Sciatic nerve (tissue), 2 donors: ENCODE results near the gene SENP5. TPM values are rescaled to one million over a fixed set of nuclear protein-coding genes. Genes with fewer than 3 reads are reported as not detected.
"Not testable (repeated sequence)": the region's sequence is repeated elsewhere in the genome, so short reads cannot be mapped to it uniquely, and the experiment has no call there.

Source experiments
- ATAC-seq: fragments of 200-7000 bp; cut with Tn5 transposase; one replicate; pipeline ENCODE4 v1.9.1; 2020; ENCODE audit warnings: mild to moderate bottlenecking, moderate library complexity
- DNase-seq: peaks from one replicate; pipeline ENCODE4 v3.0.0-alpha.2; 2020; ENCODE audit warnings: low spot score
- intact Hi-C: fragments of 100-400 bp; cut with DNase I; formaldehyde crosslinking; loops from one replicate; pipeline ENCODE4 v1.14.2; 2022
- total RNA-seq: library from RNA; stranded (reverse); fragmentation: NEBNext Ultra II Directional; extraction: Animal tissue kit (Norgen Biotek cat#: 25700); gene quantifications from one replicate; pipeline ENCODE4 v1.2.1, GENCODE V29; 2021
- donor health status: DM: no; HTN: no; CAD: no.
- donor health status: DM: no; HTN: no; CAD: no.

The SENP5 gene, protein sequence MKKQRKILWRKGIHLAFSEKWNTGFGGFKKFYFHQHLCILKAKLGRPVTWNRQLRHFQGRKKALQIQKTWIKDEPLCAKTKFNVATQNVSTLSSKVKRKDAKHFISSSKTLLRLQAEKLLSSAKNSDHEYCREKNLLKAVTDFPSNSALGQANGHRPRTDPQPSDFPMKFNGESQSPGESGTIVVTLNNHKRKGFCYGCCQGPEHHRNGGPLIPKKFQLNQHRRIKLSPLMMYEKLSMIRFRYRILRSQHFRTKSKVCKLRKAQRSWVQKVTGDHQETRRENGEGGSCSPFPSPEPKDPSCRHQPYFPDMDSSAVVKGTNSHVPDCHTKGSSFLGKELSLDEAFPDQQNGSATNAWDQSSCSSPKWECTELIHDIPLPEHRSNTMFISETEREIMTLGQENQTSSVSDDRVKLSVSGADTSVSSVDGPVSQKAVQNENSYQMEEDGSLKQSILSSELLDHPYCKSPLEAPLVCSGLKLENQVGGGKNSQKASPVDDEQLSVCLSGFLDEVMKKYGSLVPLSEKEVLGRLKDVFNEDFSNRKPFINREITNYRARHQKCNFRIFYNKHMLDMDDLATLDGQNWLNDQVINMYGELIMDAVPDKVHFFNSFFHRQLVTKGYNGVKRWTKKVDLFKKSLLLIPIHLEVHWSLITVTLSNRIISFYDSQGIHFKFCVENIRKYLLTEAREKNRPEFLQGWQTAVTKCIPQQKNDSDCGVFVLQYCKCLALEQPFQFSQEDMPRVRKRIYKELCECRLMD
- 50.3 TPM for total RNA-seq

DNA sequence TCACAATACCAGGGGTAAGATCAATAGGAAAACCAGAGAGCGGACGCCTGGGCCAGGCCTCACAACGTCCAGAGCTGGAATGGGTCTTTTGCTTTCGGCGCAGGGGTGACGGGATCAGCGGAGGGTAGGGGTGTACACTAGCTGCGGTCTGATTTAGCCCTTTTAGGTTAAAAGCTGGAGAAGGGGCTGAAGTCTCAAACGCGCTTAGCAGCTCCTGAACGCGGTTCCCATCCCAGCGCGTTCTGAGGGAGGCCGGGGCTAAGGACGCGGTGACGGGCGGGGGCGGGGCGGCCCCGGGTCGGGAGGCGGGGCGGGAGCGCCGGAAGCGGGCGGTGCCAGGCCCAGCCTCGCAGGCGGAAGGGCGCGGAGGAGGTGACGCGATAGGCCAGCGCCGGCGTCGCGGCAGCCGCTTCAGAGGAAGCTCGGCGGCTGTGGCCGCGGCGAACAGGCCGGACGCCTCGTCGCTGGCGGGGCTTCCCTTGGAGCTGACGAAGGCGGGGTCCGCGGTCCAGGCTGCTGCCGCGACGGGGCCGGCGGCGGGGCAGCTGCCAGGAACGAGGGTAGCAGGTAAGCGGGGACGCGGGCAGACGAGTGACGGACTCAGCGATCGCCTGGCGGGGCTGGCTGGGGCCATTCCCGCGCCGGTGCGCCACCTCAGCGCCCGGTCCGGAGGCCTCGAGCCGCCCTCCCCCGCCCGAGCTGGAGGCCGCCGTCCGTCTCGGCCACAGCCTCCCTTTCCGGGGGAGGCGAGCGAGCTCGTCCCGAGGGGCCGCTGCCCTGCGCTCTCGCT, at the start of gene SENP5:
Gene SENP5, plus strand, starts transcription at position 414 of the 790 bp plus-strand sequence. CDS start 17,262 bp downstream, outside the sequence.
- DNase-seq = peak; percentile 94
- ATAC-seq = peak; percentile 100
- intact Hi-C loops = no loop called here

DNA sequence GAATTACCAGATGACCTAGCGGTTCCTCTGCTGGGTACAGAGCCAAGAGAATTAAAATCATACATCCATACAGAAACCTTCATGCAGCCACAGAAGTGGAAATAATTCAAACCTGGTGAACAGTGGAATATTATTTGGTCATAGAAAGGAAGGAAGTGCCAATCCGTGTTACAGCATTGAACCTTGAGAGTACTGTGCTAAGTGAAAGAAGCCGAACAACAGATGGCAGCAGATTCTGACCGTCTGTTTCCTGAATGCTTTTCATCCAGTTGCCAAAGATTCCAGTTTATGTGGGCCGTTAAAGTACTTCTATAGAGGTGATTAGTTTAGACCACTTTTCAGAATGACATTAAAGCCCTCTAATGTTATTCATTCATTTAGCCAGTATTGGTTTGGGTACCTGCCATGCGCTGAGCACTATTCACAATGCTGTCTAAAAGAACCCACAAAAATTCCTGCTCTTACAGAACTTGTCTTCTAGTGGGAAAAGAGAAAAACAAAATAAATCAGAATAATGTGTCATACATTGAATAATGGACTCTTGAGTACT, 45.8 kb upstream of the SENP5 start:
- intact Hi-C loops = no loop called here
- ATAC-seq = no peak
- DNase-seq = no peak

DNA sequence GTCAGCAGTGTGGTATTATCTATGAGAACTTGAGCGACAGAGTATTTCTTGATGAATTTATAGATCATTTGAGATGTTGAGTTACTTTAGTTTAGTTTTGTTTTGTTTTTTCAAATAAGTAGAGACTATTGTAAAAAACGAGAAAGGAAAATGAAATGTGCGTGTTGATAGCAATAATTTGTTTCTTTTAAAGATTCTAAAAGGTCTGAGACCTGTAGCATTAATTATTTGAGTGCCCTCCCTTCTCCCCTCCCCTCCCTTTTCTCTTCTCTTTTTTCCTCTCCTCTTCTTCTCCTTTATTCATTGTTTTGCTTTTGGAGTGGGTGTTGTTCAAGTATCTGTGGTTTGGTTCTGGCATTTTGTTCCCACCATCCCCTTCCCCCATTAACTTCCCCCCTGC, 38.1 kb upstream of the SENP5 start:
- intact Hi-C loops, ATAC-seq, DNase-seq: not testable (repeated sequence)

DNA sequence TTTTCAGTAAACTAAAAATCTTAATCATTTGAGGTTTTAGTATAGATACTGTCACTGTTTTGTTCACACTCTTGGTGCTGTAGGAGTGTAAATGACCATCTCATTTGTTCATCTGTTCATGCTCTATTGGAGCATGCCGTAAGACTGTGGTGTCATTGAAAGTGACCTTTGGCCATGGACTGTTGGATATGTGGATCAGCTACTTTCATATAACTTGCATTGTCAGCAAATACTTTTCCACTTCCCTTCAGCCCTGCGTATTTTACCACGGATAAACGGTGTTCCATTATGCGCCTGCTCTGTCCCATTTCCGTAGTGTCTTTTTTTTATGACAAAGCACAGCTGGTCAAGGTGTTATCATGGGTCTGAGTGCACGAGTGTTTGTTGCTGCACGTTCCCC, 32.6 kb upstream of the SENP5 start:
- ATAC-seq (no peak), DNase-seq (no peak)
- intact Hi-C loops = no loop called here

DNA sequence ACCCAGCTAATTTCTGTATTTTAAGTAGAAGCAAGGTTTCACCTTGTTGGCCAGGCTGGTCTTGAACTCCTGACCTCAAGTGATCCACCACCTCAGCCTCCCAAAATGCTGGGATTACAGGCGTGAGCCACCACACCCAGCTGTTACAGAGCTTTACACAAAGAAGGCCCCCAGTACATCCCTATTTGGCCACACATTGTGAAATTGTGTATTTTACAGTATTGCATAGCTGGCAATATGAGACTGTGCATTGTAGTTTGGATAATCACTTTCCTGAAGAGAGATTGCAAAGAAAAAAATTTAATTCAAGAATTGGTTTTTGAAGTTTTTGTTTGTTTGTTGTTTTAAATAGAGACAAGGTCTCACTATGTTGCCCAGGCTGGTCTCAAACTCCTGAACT, 31.1 kb upstream of the SENP5 start:
- intact Hi-C loops = not testable (repeated sequence)

DNA sequence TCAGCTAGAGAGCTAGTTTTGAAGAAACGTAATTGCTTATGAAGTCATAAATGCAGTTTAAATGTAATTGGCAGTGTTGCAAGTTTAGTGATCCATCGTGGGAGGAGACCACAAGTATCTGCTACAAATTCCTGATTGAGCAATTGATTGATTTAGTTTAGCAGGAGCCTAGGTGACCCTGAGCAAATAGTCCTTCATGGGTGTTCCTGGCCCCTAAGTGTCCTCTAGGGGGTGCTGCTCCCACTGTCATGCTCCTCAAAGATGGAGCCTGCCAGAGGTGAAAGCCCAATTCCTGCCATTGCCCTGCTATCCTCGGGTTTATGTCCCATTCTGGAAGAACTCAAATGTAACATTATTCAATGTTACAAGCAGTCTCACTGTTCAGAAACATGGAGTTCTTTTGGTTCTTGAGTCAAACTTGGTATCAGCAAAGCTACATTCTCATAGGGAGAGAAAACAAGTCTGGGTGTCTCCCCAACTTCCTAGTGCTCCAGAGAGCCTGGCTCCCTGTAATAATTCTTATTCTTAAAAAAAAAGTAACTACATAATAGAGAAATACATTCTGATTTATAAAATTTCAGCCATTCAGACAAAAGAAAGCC, 29.8 kb upstream of the SENP5 start:
- intact Hi-C loops = no loop called here
- peak; percentile 74 for DNase-seq
- ATAC-seq = peak; percentile 81

More for the DNA sequence above, 31.1 kb upstream of the SENP5 start:
- not testable (repeated sequence) for ATAC-seq, DNase-seq

DNA sequence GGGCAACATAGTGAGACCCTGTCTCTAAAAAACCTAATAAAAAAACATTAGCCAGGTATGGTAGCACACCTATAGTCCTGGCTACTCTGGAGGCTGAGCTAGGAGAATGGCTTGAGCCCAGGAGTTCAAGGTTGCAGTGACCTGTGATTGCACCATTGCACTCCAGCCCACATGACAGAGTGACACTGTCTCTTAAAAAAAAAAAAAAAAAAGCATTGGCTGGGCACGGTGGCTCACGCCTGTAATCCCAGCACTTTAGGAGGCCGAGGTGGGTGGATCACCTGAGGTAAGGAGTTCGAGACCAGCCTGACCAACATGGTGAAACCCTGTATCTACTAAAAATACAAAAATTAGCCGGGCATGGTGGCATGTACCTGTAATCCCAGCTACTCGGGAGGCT, 28.4 kb upstream of the SENP5 start:
- intact Hi-C loops = not testable (repeated sequence)

DNA sequence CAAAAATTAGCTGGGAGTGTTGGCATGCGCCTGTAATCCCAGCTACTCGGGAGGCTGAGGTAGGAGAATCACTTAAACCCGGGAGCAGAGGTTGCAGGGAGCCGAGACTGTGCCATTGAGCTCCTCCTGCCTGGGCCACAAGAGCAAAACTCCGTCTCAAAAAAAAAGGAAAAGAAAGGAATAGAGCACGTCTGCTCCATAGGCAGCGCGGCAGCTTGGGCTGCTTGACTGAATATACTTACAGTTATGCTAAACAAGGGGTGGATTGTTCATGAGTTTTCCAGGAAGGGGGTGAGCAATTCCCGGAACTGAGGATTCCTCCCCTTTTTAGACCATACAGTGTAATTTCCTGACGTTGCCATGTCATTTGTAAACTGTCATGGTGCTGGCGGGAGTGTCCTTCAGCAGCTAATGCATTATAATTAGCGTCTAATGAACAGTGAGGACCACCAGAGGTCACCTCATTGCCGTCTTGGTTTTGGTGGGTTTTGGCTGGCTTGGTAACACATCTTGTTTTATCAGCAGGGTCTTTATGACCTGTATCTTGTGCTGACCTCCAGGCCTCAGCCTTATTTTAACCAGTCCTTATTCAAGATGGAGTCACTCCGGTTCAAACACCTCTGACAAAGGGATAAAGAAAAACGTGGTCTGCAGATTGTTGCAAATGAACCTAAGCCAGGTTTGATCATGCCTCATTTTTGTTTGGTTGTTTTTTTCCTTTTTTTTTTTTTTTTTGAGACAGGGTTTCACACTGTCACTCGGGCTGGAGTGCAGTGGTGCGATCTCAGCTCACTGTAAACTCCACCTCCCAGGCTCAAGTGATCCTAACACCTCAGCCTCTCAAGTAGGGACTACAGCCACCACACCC, 24.9 kb upstream of the SENP5 start:
- DNase-seq (no peak), ATAC-seq (no peak)
- intact Hi-C loops = no loop called here

More for the DNA sequence above, 28.4 kb upstream of the SENP5 start:
- not testable (repeated sequence) for DNase-seq, ATAC-seq

DNA sequence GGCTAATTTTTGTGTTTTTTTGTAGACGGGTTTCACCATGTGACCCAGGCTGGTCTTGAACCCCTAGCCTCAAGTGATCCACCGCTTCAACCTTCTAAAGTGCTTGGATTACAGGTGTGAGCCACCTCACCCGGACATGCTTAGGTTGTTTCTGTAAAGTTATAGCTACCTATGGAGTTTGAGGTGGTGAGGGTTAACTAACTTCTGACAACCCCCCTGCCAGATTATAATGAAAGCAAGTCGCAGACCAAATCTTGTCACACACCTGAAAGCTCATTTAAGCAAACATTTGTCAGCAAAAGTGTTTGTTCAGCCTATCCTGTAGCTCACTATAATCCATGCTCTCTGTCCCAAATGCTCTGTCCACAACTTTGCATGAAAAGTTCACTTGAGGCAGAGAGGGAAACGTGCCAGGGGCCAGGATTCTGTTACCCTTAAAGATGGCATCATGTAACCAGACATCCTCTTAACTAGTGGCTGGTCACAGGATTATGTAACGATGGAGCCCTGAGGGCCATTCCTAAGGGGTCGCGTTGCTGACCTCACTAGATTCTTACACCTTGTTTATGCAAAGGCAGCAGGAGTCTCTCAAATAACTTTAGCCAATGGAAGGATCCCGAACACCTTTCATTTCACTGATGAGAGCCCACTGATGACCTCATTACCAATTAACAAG, 24.1 kb upstream of the SENP5 start:
- ATAC-seq (no peak), DNase-seq (no peak)
- intact Hi-C loops = no loop called here

DNA sequence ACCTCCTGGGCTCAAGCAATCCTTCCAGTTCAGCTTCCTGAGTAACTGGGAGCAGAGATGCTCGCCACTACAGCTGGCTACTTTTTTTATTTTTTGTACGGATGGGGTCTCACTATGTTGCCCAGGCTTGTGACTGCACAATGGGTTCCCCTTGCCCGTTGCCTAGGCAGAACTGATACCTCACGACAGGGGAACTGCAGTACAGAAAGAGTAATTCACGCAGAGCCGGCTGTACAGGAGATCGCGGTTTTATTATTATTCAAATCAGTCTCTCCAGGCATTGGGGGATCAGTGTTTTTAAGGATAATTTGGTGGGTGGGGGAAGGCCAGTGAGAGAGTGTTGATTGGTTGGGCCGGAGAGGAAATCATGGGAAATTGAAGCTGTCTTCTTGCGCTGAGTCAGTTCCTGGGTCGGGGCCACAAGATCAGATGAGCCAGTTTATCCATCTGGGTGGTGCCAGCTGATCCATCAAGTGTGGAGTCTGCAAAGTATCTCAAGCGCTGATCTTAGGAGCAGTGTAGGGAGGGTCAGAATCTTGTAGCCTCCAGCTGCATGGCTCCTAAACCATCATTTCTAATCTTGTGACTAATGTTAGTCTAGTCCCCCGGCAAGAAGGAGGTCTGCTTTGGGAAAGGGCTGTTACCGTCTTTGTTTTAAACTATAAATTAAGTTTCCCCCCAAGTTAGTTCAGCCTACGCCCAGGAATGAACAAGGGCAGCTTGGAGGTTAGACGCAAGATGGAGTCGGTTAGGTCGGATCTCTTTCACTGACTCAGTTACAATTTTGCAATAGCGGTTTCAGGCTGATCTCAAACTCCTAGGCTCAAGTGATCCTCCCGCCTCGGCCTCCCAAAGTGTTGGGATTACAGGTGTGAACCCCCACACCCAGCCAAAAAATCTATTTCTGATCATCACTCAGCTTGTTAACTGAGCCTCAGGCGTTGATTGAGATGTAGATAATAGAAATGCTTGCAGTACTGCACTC, 23.2 kb upstream of the SENP5 start:
- DNase-seq, intact Hi-C loops, ATAC-seq: not testable (repeated sequence)

DNA sequence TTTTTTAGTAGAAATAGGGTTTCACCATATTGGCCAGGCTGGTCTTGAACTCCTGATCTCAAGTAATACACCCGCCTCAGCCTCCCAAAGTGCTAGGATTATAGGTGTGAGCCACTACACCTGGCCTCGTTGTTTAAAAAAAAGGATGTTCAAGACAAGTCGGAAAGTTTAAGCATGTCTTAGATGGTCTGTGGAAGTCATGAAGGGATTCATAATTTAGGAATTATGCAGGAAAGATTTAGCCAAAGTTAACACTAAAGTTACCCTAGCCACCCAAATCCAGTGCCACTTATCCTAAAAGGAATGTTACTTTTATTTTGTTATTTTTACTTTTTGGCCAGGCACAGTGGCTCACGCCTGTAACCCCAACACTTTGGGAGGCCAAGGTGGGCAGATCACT, 19.3 kb upstream of the SENP5 start:
- DNase-seq, intact Hi-C loops, ATAC-seq: not testable (repeated sequence)

DNA sequence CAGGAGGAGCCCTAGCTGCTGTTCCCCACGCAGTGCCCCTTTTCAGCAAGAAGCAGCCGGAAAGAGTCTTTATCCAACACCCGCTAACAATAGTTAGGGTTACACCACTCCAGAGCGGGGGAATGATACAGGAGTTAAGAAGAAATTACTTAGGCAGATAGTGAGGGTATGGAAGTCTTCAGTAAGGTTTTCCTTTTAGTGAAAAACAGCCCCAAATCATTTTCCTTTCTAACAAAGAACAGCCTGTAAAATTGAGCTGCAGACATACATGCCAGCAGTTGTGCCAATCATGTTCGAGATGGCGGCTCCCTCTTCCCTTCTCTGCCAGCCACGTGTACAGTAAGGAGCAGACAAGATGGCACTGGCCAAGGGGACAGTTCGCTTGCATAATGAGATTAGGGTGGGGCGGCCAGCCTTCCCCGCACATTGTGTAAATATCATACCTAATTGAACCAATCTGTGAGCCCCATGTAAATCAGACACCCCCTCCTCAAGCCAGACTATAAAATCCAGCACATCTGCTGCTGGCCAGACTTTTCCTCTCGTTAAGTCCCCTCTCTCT, 18.5 kb upstream of the SENP5 start:
- DNase-seq = no peak
- ATAC-seq = no peak
- intact Hi-C loops = no loop called here

DNA sequence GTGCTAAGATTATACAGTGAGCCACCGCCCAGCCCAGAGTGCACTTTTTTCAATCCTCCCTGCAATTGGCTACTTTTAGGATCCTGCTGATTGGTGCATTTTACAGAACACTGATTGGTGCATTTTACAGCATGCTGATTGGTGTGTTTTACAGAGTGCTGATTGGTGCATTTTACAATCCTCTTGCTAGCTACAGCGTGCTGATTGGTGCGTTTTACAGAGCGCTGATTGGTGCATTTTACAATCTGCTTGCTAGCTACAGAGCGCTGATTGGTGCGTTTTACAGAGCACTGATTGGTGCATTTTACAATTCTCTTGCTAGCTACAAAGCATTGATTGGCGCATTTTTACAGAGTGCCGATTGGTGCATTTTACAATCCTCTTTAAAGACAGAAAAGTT, 4.7 kb upstream of the SENP5 start:
- intact Hi-C loops, DNase-seq, ATAC-seq: not testable (repeated sequence)

DNA sequence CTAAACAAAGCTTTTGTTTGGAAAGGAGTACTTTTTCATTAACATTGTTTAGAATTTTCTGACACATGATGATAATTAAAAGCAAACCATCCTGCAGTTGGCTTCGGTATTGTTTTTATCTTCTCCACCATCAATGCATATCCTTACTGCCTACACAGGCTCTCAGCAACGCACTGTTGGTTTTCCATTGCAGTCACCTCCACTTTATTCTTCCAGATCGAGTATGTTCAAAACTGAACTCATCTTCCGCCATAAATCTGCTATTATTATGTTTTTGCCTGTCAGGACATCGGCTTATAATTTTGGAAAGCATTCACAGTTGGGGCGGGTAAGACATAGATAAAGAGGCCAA, 589 bp upstream of the SENP5 start:
- DNase-seq (no peak), ATAC-seq (peak; percentile 27)
- intact Hi-C loops = no loop called here

DNA sequence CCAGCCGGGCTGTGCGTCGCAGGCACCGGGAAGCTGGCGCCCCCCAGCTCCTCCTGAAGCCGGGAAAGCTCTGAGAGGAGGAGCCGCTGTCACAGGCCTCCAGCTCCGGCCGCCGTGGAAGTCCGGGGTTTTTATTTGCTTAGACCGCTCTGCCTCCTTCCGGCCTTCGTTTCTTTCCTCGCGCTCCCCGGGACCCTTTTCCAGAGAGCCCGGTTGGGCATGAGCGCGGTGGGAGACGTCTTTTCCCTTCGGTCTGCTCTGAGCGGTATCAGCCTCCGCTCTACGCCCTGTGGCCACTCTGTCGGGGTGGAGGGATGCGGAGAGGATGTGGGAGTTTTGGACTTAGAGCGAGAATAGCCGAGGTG, 559 bp downstream of the SENP5 start:
- ATAC-seq (no peak), DNase-seq (peak; percentile 59)
- intact Hi-C loops = no loop called here

DNA sequence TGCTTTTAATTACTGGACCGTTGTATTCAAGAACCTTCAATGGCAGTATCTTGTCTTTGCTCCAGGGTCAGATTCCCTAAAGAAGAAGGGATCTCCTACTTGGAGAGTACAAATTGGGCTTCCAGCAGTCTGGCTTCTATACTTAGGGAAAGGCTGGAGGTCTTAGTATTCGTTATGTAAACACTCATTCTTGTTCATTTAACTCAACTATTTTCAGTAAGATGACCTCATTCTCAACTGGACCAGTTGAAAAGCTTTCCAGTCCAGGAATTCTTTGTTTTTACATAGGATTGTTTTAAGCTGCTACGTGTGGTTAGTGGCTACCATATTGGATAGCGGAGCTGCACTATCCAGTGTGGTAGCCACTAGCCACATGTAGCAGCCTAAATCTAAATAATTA, 4.6 kb downstream of the SENP5 start:
- intact Hi-C loops = no loop called here
- DNase-seq (no peak), ATAC-seq (no peak)
